ENCODE data around the gene TNNI3.
"Not testable (repeated sequence)": the region's sequence is repeated elsewhere in the genome, so short reads cannot be mapped to it uniquely, and the experiment has no call there.

The TNNI3 gene

DNA sequence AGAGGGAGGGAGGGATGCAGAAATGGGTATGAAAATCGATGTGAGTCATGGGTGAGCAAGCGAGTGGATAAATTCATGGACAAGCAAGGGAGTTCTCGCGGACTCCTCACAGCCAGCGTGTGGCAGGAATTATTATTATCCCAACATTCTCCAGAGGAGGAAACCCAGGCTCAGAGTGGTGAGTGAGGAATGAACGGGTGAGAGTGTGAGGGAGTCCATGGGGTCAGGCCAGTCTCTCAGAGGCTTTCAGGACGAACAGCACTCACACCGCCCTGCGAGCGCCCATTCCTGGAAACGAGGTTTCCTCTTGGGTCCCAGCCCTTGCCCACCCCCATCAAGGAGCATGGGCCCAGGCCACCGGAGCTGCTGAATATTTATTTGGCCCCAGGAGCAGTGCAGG, 15.2 kb upstream of the TNNI3 start:
- DNase-seq: no peak

- not testable (repeated sequence) for DNase-seq
Measured at GRCh38 chr19:55172318-55172717, 14.8 kb upstream of the TNNI3 start.

- DNase-seq: no peak
Measured at GRCh38 chr19:55171440-55171839, 13.9 kb upstream of the TNNI3 start.

GRCh38 chr19:55169136-55169535, 11.6 kb upstream of the TNNI3 start:
- DNase-seq: no peak

DNA sequence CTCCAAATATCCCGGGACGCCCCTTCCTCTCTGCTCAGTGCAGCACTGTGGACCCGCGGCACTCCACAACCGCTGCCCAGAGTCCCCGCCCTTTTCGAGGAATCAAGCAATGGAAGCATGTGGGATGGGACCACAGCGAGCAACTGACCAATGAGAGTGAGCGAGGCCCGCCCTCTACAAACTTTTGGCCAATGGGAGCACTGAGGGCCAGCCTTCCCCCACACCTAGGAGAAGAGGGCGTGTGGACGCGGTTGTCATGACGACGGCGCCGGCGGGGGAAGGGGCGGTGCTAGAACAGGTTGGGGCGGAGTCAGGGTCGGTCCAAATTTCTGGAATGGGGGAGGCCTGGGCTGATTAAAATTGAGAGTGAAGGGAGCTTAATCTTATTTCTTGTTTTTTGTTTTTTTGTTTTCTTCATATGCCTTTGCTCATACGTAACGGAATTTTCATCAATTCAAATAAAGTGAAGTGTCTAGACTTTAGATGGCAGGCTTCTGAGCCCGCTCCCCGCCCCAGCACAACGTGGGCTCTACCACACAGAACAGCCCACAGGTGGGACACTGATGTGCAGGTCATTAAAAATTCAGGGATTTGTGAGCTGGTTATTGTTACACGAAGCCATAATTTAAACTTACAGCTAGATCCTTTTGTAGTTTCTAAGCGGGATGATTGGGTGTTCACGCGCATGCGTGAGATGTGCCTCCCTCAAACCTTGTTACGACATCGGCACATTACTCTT, 9.2 kb upstream of the TNNI3 start, which contains the start of gene DNAAF3:
Gene DNAAF3 (minus strand): TSS at position 84 of the 739 bp plus-strand sequence. CDS start 200 bp downstream, outside the sequence.
- peak; percentile 99 for DNase-seq

GRCh38 chr19:55165952-55166529, 8.5 kb upstream of the TNNI3 start:
- DNase-seq: peak; percentile 96

DNA sequence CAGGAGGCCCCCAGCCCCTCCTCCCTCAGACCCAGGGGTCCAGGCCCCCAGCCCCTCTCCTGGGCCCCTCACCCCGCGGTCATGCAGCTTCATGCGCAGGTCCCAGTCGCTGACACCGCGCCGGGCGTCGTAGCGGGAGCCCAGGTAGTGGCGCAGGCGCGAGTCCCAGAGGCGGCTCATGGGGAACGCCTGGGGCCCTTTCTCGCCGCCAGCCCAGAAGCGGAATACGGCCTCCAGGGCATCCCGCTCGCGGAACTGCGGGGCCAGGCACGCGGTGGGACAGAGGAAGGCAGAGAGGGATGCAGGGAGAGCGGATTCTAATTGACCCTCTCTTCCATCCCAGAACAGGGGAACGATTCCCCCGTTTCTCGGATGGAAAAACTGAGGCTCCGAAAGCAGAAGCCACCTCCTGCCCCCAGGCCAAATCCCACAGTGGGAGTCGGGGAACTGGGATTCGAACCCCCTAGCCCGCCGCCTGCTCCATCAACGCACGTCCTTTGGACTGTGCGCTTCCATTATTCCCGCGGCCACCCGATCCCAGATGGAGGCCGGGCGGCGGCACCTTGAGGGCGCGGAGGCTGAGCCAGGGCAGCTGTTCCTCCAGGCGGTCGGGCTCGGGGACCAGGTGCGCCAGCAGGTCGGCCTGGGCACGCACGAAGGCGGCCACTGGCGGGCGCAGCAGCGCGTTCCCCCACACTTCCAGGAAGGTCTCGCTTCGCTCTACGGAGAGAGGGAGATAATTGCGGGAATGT, 4.2 kb upstream of the TNNI3 start:
- no peak for DNase-seq

GRCh38 chr19:55160986-55161365, 3.4 kb upstream of the TNNI3 start:
- DNase-seq: no peak

GRCh38 chr19:55160128-55160985, 2.8 kb upstream of the TNNI3 start:
- peak; percentile 99 for DNase-seq

DNA sequence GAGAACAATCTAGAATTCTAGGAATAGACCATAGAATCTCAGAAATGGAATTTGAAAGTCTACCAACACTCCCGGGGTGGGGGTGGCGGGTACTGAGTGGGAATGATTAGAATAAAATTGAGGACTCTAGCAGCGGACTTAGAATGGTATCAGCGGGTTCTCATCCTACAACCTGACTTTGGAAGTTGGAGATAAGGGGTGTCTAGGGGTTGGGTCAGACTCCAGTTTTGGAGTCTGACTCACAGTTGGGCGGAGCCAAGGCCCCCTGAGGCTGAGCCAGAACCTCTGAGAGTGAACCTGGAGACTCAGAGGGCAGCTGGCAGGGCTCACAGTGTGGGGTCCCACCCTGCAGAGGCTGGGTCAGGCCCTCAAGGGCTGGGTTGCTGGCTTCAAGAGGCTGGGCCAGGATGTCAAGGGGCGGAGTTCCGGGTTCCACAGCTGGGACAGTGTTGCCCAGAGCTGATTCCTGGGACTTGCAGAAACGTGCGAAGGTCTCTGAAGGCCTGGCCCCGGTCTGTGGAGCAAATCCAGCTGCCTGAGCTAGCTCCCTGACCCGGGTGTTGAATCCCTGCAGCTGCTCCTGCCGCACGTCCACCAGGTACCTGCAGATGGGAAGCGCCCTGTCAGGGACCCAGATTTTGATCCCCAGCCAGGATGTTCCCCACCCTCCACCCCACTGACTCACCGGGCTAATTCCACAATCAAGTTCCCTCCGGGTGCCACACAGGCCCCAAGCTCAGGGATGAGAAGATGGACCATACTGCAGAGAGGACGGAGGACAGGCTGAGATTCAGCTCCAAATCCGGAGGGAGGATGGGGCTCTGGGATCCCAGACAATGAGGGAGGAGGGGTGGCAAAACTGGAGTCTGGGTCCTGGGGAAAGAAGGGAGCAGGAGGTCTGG, 1.6 kb upstream of the TNNI3 start:
- peak; percentile 97 for DNase-seq

DNA sequence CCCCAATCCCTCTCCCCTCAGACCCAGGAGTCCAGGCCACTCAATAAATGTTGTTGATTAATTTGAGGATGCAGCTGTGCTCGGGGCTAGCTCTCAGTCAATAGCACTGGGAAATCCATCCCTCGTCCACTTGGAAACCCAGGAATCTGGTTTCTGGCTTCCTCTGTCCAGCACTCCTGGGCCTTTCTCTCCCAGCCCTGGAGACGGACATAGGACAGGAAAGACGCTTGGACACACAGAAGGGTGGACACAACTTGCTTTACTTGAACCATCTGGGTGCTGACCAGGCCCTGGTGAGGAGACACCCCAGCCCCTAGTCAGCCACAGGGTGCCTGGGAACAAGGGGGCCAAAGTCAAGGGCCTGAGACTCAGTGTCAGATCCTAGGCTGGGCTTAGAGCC, 891 bp upstream of the TNNI3 start:
- peak; percentile 53 for DNase-seq

DNA sequence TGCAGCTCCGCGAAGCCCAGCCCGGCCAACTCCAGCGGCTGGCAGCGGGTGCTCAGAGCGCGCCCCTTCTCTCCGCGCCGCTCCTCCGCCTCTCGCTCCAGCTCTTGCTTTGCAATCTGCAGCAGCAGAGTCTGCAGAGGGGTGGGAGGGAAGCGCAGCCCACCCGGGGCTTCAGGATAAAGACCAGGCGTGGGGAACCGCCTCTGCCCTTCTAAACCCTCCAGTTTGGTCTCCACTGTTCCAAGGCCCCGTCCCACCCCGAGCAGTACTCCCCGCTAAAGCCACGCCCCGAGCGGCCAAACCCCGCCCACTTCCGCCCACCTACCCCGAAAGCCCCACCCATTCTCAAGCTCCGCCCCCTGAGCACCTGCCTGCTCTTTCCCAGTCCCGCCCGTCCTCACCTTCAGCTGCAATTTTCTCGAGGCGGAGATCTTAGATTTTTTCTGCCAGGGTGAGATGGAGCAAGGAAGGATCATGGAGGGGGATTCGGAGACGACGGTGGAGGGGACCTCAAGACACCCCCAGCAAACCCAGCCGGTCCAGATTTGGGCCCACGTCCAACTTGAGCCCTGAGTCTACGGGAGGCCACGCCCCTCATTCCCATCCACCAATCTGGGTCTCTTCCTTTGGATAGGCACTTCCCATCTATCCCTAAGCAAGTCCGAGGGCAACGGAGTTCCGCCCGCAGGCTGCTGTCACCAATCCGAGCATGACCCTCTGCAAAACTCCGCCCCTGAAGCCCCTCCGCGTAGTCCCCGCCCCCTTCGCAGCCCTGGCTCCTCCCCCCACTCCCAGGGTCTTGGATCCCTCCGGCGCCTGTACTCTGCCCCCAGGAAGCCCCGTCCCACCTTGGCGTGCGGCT, 1.1 kb downstream of the TNNI3 start:
- DNase-seq: no peak

DNA sequence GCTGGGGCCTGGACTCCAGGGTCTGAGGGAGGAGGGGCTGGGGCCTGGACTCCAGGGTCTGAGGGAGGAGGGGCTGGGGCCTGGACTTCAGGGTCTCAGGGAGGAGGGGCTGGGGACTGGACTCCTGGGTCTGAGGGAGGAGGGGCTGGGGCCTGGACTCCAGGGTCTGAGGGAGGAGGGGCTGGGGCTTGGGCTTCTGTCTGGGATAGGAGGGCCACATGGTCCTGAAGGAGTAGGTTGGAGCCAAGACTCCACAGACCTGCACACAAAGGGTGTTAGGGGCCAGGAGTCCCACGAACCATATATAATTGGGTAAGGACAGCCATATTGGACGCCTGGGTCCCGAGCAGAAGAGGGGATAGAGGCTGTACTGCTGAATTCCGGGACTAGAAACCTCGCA, 1.7 kb downstream of the TNNI3 start:
- not testable (repeated sequence) for DNase-seq

DNA sequence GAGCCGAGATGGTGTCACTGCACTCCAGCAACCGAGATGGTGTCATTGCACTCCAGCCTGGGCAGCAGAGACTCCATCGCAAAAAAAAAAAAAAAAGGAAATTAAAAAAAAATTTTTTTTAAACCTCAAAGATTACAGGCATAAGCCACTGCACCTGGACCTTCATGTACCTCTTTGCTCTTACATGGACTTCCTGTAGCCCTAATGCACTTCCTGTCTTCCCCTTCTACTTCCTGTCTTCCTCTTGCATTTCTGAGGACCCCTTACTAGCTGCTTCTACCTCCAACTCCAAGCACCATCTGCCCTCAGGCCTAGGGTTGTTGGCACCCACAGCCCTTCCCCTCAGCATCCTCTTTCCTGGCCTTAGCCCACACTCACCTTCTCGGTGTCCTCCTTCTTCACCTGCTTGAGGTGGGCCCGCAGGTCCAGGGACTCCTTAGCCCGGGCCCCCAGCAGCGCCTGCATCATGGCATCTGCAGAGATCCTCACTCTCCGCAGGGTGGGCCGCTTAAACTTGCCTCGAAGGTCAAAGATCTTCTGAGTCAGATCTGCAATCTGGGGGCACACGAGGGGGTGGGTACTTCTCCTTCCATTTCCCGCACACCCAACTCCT, 3.8 kb downstream of the TNNI3 start:
- DNase-seq: no peak

DNA sequence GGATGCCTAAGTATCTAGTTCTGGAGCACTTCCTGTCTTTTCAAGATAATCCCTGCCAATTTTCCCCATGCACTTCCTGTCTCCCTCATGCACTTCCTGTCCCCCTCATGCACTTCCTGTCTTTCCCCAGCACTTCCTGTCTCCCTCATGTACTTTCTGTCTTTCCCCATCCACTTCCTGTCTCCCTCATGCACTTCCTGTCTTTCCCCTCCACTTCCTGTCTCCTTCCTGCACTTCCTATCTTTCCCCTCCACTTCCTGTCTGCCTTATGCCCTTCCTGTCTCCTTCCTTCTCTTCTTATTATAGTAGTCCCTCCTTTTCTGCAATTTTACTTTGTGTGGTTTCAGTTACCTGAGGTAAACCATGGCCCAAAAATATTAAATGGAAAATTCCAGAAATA, 5.5 kb downstream of the TNNI3 start:
- peak; percentile 39 for DNase-seq

DNA sequence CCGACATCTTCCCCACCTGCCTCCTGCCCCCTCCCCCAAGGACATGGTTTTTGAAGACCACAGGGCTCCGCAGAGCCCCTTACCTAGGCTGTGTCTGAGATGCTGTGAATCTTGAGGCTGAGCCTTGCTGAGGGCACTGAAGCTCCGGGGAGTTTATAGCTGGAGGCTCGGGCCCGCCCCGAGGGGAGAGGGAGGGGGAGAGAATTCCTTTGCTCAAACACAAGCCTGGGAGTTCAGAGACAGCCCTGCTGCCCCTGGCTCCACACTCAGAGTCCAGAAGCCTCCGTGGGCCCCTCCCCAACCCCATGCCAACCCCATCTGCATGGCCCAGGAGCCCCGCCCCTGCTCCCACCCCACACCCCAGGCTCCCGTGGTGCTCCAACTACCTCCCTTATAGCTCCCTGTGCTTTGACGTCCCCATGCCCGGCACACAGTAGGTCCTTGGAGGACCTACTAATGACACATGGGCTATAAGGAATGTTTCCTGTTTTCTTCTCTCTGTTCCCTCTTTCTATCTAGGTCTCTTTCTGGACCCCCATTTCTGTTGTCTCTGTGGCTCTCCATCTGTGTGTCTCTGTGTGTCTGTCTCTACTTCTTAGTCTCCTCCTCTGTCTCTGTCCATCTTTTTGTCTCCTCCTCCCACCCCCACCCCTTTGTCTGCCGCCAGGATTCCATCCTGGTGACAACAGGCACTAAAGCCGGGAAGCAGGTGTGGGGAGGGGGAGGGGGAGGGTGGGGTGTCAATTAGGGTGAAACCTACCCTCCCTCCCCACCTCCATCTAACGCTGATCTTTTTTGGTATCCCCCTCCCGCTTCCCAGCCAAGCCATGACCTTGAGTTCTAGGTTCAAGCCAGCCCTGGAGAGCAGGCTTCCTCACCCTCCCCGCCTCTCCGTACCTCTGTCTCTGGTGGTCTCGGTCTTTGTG, 8.2 kb downstream of the TNNI3 start, which contains the start of gene TNNT1:
Gene TNNT1 (minus strand): TSS at position 129 of the 926 bp plus-strand sequence. CDS start 2,049 bp downstream, outside the sequence.
- no peak for DNase-seq

- DNase-seq: no peak
Measured at GRCh38 chr19:55147545-55148251, 9.8 kb downstream of the TNNI3 start.

- peak; percentile 80 for DNase-seq
Measured at GRCh38 chr19:55146705-55147273, 10.7 kb downstream of the TNNI3 start.
